ENCODE measurements around the gene ITSN1.

The ITSN1 gene

DNA sequence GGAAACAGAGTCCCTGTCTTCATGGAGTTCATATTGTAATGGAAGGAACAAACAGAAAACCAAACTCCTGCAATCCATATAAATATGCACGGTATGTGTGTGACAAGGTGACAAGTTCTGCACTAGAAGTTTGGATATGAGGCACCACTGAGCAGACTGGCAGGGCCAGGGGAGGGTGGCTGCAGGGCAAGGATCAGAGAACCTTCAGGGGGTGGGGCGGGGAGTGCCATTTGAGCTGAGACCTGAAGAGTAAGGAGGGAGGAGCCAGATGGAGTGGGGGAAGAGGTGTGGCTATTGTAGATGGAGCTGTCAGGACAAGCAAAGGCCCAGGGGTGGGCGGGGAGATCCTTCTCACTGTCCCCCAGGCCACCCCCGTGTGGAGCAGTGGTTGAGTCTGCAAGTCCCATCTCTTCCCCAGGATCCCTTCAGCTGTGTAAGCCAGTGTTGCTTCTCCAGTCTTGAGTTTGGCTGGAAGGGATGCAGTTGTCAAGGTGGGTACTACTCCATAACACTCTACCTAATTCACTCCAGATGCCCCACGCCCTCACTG lies 196.9 kb downstream of the ITSN1 start:
- no peaks in the 10 kb centered on the region for H3K9me3 ChIP-seq (ENCODE audit: control insufficient read depth, insufficient read depth, low read length)
- no peaks in the 10 kb centered on the region for H3K4me1 ChIP-seq (ENCODE audit: insufficient read depth, low read length)
- H3K36me3 ChIP-seq (ENCODE audit: insufficient read depth, low read length), result peaks cover 10% of the 10 kb centered on the region
- no peak overlapping the region for H3K9ac ChIP-seq (ENCODE audit: low read depth, low read length)

DNA sequence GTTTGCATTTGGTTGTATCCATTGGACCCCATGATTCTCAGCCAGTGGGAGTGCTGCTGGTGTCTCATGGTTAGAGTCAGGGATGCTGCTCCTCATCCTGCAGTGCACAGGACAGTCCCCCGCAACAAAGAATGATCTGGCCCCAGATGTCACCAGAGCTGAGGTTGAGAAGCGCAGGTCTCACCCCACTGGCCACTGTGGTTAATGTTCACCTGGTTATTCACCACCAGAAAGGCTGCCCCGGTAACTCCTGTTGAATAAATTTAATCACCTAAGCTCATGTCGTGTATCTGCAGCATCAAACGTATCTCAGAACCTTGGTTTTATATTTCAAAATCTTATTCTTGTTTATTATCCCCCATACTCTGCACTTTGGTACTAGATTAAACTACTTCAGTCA lies 197.5 kb downstream of the ITSN1 start:
- Histone ChIP-seq H3K9me3 (ENCODE audit: control insufficient read depth, insufficient read depth, low read length) (no peaks in the 10 kb centered on the region), H3K36me3 (ENCODE audit: insufficient read depth, low read length) (peaks cover 7% of the 10 kb centered on the region; the same call in 1 of the 2 replicates), H3K4me1 (ENCODE audit: insufficient read depth, low read length) (no peaks in the 10 kb centered on the region), H3K9ac (ENCODE audit: low read depth, low read length) (no peak overlapping the region)

DNA sequence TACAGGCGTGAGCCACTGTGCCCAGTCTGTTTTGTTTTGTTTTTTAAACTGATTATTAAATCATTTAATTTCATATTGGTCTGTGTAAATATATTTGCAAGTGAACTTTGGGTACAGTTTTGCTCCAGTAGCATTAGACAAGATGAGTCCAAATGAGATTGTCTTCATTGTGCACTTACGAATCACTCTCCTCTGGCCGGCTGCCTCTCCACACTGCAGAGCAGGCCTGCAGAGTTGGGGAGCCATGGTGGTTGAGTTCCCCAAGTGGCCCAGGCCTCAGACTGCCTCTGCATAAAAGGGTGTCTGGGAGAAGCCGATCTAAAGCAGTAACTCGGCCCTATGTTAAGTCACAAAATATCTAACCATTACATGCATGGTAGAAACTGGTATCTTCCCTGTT lies 198.5 kb downstream of the ITSN1 start:
- Histone ChIP-seq H3K9me3 (ENCODE audit: control insufficient read depth, insufficient read depth, low read length) (no peaks in the 10 kb centered on the region), H3K4me1 (ENCODE audit: insufficient read depth, low read length) (no peaks in the 10 kb centered on the region), H3K9ac (ENCODE audit: low read depth, low read length) (no peak overlapping the region), H3K36me3 (ENCODE audit: insufficient read depth, low read length) (peaks cover 4% of the 10 kb centered on the region; the same call in 1 of the 2 replicates)

DNA sequence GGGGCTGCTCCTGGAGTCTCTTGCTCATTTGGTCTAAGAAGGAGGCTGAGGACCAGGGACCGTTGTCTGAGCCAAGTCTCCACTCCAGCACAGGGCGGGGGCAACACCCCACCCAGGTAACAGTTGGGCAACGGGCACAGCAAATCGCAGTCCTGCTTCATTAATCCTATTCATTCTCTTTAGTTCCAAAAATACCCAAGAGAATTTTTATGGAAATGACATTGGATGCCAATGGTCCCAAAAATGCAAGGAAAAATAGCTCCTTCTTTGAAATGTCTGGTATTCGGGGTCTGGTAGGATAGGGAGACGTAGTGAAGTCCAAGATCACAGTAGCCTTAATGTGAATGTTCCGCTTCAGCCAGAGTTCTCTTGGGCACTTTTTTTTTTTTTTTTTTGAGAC lies 199.3 kb downstream of the ITSN1 start:
- peaks cover 4% of the 10 kb centered on the region; the same call in 1 of the 2 replicates for H3K36me3 ChIP-seq (ENCODE audit: insufficient read depth, low read length)
- no peaks in the 10 kb centered on the region for H3K9me3 ChIP-seq (ENCODE audit: control insufficient read depth, insufficient read depth, low read length)
- H3K9ac ChIP-seq (ENCODE audit: low read depth, low read length), result no peak overlapping the region
- no peaks in the 10 kb centered on the region for H3K4me1 ChIP-seq (ENCODE audit: insufficient read depth, low read length)

DNA sequence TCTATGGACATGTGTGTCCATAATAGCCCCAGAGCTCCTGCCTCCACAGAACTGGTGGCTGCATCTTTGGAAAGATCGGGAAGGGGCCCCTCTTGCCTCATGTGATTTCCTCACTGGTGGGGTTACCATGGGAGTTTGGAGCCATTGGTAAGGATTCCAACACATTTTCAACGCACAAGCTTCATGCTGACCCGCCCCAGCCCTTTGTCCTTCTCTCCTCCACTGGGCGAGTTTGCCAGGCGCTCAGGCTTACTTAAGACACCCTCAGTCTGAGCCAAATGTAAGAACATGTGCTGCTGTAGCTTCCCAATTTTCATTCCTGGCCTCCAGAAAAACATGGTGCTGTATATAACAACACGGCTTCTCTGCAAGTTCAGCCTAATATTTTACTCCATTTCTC lies 200.9 kb downstream of the ITSN1 start:
- Histone ChIP-seq H3K9ac (ENCODE audit: low read depth, low read length) (no peak overlapping the region), H3K9me3 (ENCODE audit: control insufficient read depth, insufficient read depth, low read length) (no peaks in the 10 kb centered on the region), H3K4me1 (ENCODE audit: insufficient read depth, low read length) (no peaks in the 10 kb centered on the region), H3K36me3 (ENCODE audit: insufficient read depth, low read length) (0 out of 2 replicates have a peak, but pooled peaks cover 2% of the 10 kb centered on the region)

DNA sequence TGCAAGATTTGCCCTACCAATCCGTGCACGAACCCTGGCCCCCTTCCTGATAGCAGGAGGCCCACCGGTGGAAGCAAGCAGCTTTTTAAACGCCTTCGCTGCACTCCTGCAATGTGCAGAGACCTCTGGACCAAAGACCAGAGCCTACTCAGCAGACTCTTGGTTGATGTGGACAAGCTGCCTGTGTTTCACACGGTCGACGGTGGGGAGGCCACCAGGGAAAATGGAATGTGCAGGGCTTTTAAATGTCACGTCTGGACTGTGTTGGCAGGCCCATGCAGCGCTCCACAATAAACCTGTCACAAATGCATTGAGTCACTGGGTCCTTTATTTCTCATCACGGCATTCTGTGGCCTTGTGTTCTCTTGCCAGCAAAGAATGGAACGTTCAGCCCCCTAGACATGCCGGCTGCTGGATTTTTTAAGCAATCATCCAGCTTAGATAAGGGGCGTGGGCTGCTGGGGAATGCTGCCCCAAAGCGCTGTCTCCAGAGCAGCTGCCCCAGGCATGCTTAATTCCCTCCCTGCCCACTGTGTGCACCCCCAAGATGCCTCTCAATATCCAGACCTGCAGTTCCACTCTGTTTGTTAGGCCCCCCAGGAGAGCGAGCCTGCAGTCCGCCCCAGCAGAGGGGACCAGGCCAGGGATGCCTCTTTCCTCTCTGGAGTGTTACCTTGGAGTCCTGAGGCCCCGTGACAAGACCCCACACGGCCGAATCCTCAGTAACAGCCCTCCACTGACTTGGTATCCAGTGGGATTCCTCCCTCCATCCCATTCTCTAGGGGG lies 202.0 kb downstream of the ITSN1 start:
- H3K36me3 ChIP-seq (ENCODE audit: insufficient read depth, low read length), result no peaks in the 10 kb centered on the region
- H3K4me1 ChIP-seq (ENCODE audit: insufficient read depth, low read length), result no peaks in the 10 kb centered on the region
- H3K9ac ChIP-seq (ENCODE audit: low read depth, low read length), result no peak overlapping the region
- H3K9me3 ChIP-seq (ENCODE audit: control insufficient read depth, insufficient read depth, low read length), result no peaks in the 10 kb centered on the region

DNA sequence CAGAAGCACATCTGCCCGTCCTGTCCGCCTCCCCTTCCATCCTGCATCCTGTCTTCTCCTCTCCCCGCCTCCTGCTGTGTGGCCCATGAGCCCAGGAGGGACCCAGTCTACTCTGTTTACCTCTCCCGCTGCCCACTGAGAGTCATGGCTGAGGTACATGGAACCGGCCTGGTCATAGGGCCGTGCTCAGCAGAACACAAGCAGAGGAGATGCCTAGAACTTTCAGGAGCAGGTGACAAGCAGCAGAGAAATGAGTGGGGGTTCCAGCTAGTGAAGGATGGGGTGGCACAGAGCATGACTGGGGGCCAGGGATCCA lies 202.5 kb downstream of the ITSN1 start:
- no peaks in the 10 kb centered on the region for H3K4me1 ChIP-seq (ENCODE audit: insufficient read depth, low read length)

DNA sequence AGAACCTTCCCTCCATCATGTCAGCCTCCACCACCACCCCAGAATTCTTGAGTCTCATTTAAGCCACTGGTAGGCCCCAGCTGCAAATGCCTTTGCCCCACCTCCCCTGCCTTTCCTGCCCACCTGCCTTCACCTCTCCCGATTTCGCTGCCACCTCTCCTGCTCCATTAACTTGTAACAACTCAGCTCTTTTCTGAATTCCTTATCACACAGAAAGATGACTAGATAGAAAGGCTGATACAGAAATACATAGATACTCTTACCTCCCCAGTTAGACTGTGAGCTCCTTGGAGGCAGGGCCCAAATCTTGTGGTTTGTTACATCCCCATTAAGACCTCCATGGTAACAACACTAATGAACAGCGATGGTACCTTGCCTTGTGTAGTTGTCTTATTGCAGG lies 203.8 kb downstream of the ITSN1 start:
- H3K9me3 ChIP-seq (ENCODE audit: control insufficient read depth, insufficient read depth, low read length), result no peaks in the 10 kb centered on the region
- no peak overlapping the region for H3K9ac ChIP-seq (ENCODE audit: low read depth, low read length)
- H3K4me1 ChIP-seq (ENCODE audit: insufficient read depth, low read length), result no peaks in the 10 kb centered on the region
- H3K36me3 ChIP-seq (ENCODE audit: insufficient read depth, low read length), result no peaks in the 10 kb centered on the region

More for the DNA sequence above, 202.5 kb downstream of the ITSN1 start:
- H3K9me3 ChIP-seq (ENCODE audit: control insufficient read depth, insufficient read depth, low read length), result no peaks in the 10 kb centered on the region
- no peak overlapping the region for H3K9ac ChIP-seq (ENCODE audit: low read depth, low read length)
- H3K36me3 ChIP-seq (ENCODE audit: insufficient read depth, low read length), result no peaks in the 10 kb centered on the region

DNA sequence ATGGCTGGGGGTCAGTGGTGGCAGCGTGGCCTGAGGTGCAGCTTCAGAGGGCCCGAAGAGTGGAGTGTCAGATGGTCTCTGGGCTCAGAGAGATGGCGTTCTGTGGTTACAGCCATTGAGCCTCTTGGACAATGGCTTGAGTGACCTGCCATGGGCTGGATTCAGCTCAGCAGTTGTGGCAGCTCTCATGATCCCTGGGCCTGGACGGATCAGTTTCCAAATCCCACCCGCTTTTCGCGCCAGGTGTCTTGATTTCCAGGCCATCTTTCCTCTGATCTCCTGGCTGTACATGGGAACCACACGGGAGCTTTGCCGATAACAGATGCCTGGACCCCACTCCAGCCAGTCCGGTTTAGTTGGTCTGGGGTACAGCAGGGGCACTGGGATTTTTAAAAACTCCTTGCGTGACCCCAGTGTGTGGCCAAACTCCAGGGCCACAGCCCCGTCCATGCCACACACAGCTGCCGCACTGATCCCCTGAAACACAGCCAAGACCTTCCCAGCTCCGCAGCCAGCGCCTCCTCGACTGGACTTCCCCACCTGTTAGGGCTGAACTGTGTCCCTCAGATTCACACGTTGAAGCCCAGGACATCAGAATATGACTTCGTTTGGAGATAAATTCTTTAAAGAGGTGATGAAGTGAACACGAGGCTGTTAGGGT lies 205.4 kb downstream of the ITSN1 start:
- no peak overlapping the region for H3K9ac ChIP-seq (ENCODE audit: low read depth, low read length)
- H3K36me3 ChIP-seq (ENCODE audit: insufficient read depth, low read length), result no peaks in the 10 kb centered on the region
- no peaks in the 10 kb centered on the region for H3K4me1 ChIP-seq (ENCODE audit: insufficient read depth, low read length)
- H3K9me3 ChIP-seq (ENCODE audit: control insufficient read depth, insufficient read depth, low read length), result no peaks in the 10 kb centered on the region

DNA sequence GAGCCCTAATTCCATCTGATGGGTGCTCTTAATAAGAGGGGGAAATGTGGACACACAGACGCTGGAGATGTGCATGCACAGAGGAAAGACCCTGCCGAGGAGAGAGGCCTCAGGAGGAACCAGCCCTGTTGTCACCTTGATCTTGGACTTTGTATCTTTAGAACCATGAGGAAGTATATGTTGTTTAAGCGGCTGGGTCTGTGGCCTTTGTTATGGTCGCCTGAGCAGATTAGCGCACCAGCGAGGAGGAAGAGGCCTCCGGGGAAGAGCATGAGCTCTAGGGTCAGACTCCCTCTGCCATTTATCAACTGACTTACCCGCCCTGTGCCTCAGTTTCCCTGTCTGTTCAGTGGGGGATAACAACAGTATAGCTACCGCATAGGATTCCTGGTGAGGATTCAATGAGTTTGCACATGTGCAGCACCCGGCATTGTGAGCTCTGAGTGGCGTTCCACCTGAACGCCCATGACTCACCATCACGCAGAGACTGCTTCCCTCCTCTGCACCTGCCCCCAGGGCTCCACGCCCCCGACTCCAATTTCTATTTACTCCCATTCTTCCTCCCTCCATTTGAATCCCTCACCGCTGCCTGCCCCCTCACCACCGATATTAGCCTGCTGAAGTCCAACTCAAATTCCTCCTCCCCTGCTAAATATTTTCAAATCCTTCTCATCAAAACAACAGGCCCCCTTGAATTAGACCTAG lies 206.1 kb downstream of the ITSN1 start:
- Histone ChIP-seq H3K9ac (ENCODE audit: low read depth, low read length) (no peak overlapping the region), H3K36me3 (ENCODE audit: insufficient read depth, low read length) (no peaks in the 10 kb centered on the region), H3K9me3 (ENCODE audit: control insufficient read depth, insufficient read depth, low read length) (no peaks in the 10 kb centered on the region), H3K4me1 (ENCODE audit: insufficient read depth, low read length) (no peaks in the 10 kb centered on the region)

DNA sequence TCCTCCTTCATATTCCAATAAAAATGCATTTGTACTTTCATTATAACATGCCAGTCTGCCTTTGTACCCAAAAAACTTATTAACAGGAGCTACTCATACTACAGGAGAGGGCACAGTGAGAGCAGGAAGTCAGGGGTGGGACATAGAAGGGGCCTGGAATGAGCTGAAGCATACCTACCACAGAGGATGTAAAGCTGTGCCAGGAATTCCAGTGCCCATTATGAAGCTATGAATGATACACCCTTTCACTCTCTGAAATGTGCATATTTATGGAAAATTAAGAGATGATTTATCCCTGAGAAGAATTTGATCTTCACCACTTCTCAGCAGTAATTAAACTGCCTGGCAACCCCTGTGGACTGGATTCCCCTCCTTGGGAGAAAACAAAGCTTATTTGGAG lies 207.5 kb downstream of the ITSN1 start:
- Histone ChIP-seq H3K9me3 (ENCODE audit: control insufficient read depth, insufficient read depth, low read length) (no peaks in the 10 kb centered on the region), H3K36me3 (ENCODE audit: insufficient read depth, low read length) (no peaks in the 10 kb centered on the region), H3K4me1 (ENCODE audit: insufficient read depth, low read length) (no peaks in the 10 kb centered on the region), H3K9ac (ENCODE audit: low read depth, low read length) (no peak overlapping the region)

DNA sequence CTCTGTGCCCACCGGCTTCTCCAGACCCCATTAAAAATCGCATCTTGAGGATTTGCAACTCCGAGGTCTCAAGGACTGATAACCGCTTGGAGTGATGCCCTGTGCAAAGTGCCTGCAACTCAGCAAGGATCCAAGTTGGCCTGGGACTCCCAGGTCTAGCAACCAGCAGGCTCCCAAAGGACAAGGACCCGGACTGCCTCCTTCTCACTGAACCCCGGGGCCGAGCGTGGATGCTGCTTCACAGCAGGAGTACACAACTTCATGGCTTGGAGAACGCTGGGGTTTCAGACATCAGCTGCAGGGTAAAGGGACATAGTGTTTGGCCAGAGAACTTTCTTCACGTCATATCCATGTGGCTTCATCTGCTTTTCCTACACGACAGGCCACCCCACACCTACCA lies 208.1 kb downstream of the ITSN1 start:
- H3K9ac ChIP-seq (ENCODE audit: low read depth, low read length), result no peak overlapping the region
- H3K36me3 ChIP-seq (ENCODE audit: insufficient read depth, low read length), result no peaks in the 10 kb centered on the region
- no peaks in the 10 kb centered on the region for H3K9me3 ChIP-seq (ENCODE audit: control insufficient read depth, insufficient read depth, low read length)
- H3K4me1 ChIP-seq (ENCODE audit: insufficient read depth, low read length), result no peaks in the 10 kb centered on the region

DNA sequence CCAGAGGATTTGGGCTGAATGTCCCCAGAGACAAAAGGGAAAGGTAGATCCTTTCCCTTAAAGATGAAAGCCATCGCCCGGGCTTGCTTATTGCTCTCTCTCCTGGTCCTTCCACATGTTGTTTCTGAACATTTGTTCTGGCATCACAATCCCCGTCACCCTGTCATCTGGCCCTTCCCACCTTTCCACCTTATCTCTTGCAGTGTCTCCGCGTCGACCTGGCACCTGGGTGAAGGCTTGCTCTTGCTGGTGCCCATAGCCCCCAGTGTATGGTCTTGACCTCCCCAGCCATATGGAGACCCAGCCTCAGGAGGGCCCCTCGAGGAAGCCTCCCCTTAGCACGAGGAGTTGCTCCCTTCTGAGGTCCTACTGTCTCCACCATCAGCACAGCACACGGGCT lies 208.7 kb downstream of the ITSN1 start:
- no peak overlapping the region for H3K9ac ChIP-seq (ENCODE audit: low read depth, low read length)
- no peaks in the 10 kb centered on the region for H3K36me3 ChIP-seq (ENCODE audit: insufficient read depth, low read length)
- no peaks in the 10 kb centered on the region for H3K4me1 ChIP-seq (ENCODE audit: insufficient read depth, low read length)
- no peaks in the 10 kb centered on the region for H3K9me3 ChIP-seq (ENCODE audit: control insufficient read depth, insufficient read depth, low read length)

DNA sequence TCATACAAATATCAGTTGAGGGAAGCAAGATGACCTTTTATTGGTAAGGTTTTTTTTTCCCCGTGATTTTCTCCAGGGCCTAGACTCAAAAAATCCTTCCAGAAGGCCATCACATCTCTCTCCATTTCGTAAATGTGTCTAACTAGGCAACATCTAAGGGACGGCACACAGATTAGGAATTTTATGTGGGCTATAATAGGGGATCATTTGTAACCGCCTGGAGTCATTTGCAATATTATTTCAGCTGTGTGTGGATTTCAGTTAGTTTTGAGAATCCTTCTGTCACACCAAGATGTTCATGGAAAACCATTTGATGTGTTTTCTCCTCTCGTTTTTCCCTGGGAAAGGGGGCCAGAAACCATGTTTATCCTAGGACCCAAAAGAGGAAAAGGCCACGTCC lies 210.2 kb downstream of the ITSN1 start:
- H3K36me3 ChIP-seq (ENCODE audit: insufficient read depth, low read length), result no peaks in the 10 kb centered on the region
- no peaks in the 10 kb centered on the region for H3K9me3 ChIP-seq (ENCODE audit: control insufficient read depth, insufficient read depth, low read length)
- H3K4me1 ChIP-seq (ENCODE audit: insufficient read depth, low read length), result no peaks in the 10 kb centered on the region
- no peak overlapping the region for H3K9ac ChIP-seq (ENCODE audit: low read depth, low read length)

DNA sequence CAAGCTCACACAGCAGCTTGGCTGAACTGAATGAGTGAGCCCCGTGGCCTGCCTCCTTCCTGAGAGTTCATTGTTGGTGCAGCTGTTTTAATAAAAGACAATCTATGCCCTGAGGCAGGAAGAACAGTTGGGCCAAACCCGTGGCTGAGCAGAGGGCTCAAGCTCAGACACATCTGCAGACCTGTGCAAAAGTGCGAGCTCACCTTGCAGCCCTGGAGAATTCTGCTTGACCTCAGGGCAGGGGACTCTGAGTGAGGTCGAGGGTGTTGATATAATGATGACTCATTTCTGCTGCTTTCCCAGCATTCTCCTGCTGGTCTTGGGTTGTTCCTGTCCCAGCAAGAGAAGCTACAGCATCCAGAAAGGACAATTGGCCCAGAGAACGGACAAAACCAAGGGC lies 212.3 kb downstream of the ITSN1 start:
- Histone ChIP-seq H3K36me3 (ENCODE audit: insufficient read depth, low read length) (no peaks in the 10 kb centered on the region), H3K9ac (ENCODE audit: low read depth, low read length) (no peak overlapping the region), H3K9me3 (ENCODE audit: control insufficient read depth, insufficient read depth, low read length) (no peaks in the 10 kb centered on the region), H3K4me1 (ENCODE audit: insufficient read depth, low read length) (no peaks in the 10 kb centered on the region)
